MG63 (cell line): ENCODE data around the gene SLC25A13. TPM values are rescaled to one million over a fixed set of nuclear protein-coding genes. Genes with fewer than 3 reads are reported as not detected.
"Not testable (repeated sequence)": the region's sequence is repeated elsewhere in the genome, so short reads cannot be mapped to it uniquely, and the experiment has no call there.

ENCODE experiments used
- DNase-seq: peaks from one replicate; pipeline ENCODE4 v3.0.0-alpha.2; 2020
- H3K27me3 ChIP-seq: fragments of 250-450 bp; sonication (Bioruptor Pico); 2 replicates; pipeline ENCODE4 v1.5.1; 2020; ENCODE audit warnings: mild to moderate bottlenecking, moderate library complexity
- H3K36me3 ChIP-seq: fragments of 250-450 bp; sonication (Bioruptor Pico); 2 replicates; pipeline ENCODE4 v1.5.1; 2020; ENCODE audit warnings: mild to moderate bottlenecking, moderate library complexity
- H3K4me3 ChIP-seq: fragments of 250-450 bp; sonication (Bioruptor Pico); 2 replicates; pipeline ENCODE4 v1.5.1; 2020; ENCODE audit warnings: mild to moderate bottlenecking, moderate library complexity
- H3K9me3 ChIP-seq: fragments of 250-450 bp; sonication (Bioruptor Pico); 2 replicates; pipeline ENCODE4 v1.5.1; 2020; ENCODE audit warnings: mild to moderate bottlenecking, moderate library complexity
- total RNA-seq: library from RNA; depleted of rRNA; stranded (reverse); fragments of >200 nt; shearing (Covaris generic); gene quantifications from 2 replicates; pipeline ENCODE4 v1.2.3, GENCODE V29; 2014; ENCODE audit warnings: low replicate concordance

The SLC25A13 gene
- total RNA-seq, 1 experiment from 2014 or later, result 12.4 TPM

DNA sequence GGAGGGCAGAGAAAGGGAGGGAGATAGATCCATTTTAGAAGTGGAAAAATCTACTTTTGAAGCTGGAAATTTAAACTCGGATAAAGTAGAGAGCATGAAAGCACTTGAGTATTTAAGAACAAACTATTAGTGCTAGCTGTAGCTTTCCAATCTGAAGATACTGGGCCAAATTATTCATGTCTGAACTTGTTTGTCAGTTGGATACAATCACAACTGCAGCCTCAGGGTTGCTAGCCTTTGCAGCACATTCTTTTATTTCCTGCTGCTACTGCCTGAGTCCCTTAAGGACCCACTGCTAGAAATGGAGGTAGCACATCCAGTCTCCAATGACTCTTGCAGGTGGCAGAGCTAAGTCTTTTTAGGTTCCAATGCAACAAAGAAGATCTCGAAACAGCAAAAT lies 8.3 kb upstream of the SLC25A13 start:
- no peaks in the 10 kb centered on the region for H3K9me3 ChIP-seq
- no peaks in the 10 kb centered on the region for H3K27me3 ChIP-seq
- no peaks in the 10 kb centered on the region for H3K36me3 ChIP-seq
- no peak overlapping the region for H3K4me3 ChIP-seq
- DNase-seq, result no peak

DNA sequence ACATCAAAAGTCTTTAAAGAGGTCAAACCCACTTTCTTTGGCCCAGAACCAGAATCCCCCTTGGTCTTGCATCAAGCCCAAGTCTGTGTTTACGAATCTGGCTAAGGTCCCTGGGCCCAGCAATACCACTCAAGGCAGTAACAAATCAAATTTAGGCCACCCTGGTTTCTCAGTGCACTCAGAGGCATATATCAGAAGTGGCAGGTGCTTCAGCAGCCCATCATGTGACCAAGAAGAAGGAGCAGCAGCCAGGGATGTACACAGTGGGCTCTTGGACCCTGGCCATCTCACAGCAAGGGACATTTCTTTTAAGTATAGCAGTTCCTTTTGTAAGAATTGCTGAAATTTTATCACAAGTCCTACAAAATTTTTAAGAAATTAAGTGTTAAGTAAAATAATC lies 7.3 kb upstream of the SLC25A13 start:
- Histone ChIP-seq H3K9me3 (no peaks in the 10 kb centered on the region), H3K27me3 (no peaks in the 10 kb centered on the region), H3K36me3 (no peaks in the 10 kb centered on the region), H3K4me3 (no peak overlapping the region)
- no peak for DNase-seq

DNA sequence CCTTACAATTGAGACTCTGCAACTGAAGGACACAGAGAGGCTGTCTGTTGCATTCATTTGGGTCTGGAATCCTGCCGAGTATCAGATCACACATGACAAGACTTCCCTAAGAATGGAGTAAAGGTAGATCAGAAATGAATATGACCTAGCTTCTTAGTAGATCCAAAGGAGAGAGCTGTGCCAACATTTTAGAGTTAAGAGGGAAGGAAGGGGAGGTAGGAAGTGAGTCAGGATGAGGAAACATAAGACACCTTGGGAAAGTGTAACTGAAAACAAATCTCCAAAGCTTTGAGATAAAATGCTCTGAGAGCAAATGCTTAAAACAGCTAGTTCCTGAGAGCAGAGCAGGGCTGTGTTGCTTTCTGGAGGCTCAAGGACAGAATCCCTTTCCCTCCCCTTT lies 6.1 kb upstream of the SLC25A13 start:
- no peak overlapping the region for H3K4me3 ChIP-seq
- no peak for DNase-seq
- H3K36me3 ChIP-seq, result no peaks in the 10 kb centered on the region
- H3K27me3 ChIP-seq, result no peaks in the 10 kb centered on the region
- H3K9me3 ChIP-seq, result no peaks in the 10 kb centered on the region

DNA sequence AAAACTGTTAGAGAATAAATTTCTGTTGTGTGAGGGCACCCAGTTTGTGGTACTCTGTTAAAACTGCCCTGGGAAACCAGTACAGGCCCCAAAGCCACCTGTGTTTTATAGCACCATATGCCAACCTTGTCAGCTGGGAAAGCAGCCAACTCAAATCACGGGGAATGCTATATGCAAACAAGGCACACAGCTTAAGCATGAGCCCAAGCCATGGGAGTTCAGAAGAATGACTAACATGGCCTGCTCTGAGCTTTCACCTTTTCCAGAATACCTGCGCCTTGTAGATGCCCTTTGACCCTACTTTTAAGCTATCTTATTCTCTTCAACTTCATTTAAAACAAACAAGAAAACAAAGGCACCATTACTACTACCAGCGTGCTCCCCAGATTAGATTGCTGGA lies 5.5 kb upstream of the SLC25A13 start:
- H3K27me3 ChIP-seq, result no peaks in the 10 kb centered on the region
- no peaks in the 10 kb centered on the region for H3K36me3 ChIP-seq
- H3K9me3 ChIP-seq, result no peaks in the 10 kb centered on the region
- H3K4me3 ChIP-seq, result no peak overlapping the region
- DNase-seq, result no peak

DNA sequence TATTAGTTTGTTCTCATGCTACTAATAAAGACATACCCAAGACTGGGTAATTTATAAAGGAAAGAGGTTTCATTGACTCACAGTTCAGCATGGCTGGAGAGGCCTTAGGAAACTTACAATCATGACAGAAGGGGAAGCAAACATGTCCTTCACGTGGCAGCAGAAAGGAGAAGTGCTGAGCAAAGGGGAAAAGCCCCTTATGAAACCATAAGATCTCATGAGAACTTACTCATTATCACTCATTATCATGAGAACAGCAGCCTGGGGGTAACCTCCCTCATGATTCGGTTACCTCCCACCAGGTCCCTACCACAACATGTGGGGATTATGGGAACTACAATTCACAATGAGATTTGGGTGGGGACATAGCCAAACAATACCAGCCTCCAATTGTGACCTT lies 4.9 kb upstream of the SLC25A13 start:
- DNase-seq, H3K9me3 ChIP-seq, H3K4me3 ChIP-seq, H3K27me3 ChIP-seq, H3K36me3 ChIP-seq: not testable (repeated sequence)

DNA sequence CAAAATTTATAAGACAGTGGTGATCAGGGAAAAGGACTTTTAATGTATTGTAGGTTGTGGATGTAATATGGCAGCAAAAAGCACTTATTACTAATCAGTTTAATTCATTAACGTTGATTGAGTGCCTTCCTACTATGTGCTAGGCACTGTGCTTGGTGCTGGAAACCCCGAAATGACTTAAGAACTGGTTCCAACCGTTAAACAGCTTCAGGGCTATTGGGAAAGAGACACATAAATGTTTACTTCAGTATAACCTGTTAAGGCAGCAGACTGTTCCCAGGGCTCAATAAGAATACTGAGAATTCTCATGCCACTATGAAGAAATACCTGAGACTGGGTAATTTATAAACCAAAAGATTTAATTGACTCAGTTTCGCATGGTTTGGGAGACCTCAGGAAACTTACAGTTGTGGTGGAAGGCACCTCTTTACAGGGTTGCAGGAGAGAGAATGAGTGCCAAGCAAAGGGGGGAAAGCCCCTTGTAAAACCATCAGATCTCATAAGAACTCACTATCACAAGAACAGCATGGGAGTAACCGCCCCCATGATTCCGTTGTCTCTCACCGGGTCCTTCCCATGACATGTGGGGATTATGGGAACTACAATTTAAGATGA lies 1.1 kb upstream of the SLC25A13 start:
- no peaks in the 10 kb centered on the region for H3K36me3 ChIP-seq
- H3K9me3 ChIP-seq, result no peaks in the 10 kb centered on the region
- H3K4me3 ChIP-seq, result no peak overlapping the region
- no peak for DNase-seq
- no peaks in the 10 kb centered on the region for H3K27me3 ChIP-seq

DNA sequence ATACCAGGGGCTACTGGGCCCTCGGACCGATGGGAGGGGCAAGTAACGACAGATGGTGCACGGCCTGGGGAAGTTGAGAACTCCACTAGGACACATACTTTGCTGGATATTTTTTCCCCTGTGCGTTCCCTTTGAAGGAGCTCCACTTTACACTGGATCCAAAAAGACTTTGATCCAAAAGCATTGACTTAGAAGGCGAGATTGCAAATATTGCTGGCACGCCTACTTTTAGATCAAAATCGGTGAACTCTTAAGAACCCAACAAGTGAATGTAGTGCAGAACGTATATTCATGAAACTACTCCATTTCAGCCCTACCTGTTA lies 436 bp upstream of the SLC25A13 start:
- DNase-seq, result no peak
- Histone ChIP-seq H3K36me3 (no peaks in the 10 kb centered on the region), H3K27me3 (no peaks in the 10 kb centered on the region)

DNA sequence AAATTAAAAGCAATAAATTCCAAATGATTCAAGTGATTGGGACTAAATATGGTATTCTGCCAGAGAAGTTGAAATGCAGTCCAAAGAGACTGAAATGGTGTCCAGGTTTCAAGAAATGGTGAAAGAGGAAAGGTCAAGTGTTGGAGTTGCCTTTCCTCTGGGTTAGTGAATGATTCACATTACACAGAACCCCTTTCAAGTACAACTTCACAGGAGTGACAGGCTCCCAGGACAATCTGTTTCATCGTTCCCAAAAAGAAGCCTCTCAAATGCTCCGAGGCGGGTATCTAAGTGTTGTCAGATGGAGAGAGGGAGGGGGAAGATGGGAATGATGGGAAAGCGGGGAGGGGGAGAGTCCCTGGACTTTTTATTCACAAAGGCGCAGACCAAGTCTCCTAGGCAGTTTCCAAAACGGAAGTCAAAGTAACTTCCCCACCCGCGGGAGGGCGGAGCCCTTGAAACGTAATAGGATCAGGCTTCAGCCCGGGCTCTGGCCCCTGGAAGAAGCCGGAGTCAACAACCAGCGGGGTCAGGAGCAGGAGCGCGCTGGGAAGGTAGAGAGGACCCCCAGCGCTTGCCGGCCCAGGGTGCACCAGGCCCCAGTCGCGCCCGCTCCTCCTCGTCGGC lies 754 bp downstream of the SLC25A13 start:
- peak overlapping the region; percentile 88 for H3K4me3 ChIP-seq
- H3K36me3 ChIP-seq, result no peaks in the 10 kb centered on the region
- DNase-seq, result peak; percentile 79
- H3K9me3 ChIP-seq, result no peaks in the 10 kb centered on the region
- no peaks in the 10 kb centered on the region for H3K27me3 ChIP-seq

More for the DNA sequence above, 436 bp upstream of the SLC25A13 start:
- H3K9me3 ChIP-seq, result no peaks in the 10 kb centered on the region
- peak overlapping the region; percentile 88 for H3K4me3 ChIP-seq

DNA sequence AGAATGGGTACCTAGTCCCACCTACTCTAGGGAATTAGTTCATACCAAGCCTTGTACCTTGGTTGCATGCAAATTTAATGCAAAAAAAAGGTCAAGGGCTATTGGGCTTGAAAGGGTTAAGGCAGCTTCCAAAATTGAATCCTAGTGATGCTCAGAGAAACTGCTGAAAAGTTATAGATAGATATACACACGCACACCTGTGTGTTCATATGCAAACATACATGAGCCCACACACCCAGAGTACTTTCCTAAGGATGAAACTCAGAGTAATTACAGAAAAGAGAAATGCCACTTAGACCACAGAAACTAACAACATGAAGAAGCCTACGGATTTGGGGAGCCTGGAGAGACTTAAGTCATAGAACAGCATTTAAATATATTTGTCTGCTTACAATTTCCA lies 1.5 kb downstream of the SLC25A13 start:
- DNase-seq, result no peak
- Histone ChIP-seq H3K36me3 (no peaks in the 10 kb centered on the region), H3K4me3 (peak overlapping the region; percentile 88), H3K27me3 (no peaks in the 10 kb centered on the region), H3K9me3 (no peaks in the 10 kb centered on the region)

DNA sequence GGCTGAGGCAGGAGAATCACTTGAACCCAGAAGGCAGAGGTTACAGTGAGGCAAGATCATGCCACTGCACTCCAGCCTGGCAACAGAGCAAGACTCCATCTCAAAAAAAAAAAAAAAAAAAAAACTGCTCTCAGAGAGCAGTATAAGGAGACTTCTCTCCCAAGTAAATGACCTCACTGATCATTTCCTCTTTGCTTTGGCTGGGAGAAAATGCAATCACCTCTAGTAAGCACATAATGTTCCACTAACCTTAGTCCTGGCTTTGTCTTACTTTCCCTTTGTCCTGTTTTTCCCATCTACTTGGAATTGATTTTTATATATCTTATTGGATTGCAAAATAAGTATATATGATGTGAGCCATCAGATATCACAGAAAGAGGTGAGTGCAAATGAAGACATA lies 2.5 kb downstream of the SLC25A13 start:
- no peaks in the 10 kb centered on the region for H3K9me3 ChIP-seq
- no peak overlapping the region for H3K4me3 ChIP-seq
- no peak for DNase-seq
- H3K36me3 ChIP-seq, result no peaks in the 10 kb centered on the region
- no peaks in the 10 kb centered on the region for H3K27me3 ChIP-seq

DNA sequence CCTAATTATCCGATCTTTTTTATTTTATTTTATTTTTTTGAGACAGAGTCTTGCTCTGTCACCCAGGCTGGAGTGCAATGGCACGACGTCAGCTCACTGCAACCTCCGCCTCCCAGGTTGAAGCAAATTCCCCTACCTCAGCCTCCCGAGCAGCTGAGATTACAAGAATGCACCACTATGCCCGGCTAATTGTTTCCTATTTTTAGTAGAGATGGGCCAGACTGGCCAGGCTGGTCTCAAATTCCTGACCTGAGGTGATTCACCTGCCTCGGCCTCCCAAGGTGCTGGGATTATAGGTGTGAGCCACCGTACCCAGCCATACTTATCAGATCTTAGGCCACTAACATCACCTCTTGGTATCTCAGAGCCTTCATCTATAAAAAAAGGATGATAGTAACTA lies 4.9 kb downstream of the SLC25A13 start:
- Histone ChIP-seq H3K27me3 (no peaks in the 10 kb centered on the region), H3K36me3 (no peaks in the 10 kb centered on the region), H3K4me3 (no peak overlapping the region)

DNA sequence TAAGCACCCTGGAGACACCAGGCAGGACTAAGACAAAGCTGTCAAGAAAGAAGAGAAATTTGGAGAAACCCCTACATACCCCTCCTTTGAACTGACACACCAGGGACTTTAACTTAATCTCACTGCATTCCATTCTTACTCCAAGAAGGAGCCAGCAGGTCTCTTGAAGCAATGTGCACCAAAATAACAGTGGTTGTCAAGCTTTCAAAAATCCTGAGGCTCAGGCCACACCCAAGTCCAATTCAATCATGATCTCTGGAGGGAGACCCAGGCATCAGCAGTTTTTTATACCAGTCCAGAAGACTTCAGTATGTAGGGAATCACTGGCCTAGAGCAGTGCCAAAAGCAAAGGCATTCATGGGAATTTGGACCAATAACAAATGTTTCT lies 6.8 kb downstream of the SLC25A13 start:
- no peaks in the 10 kb centered on the region for H3K36me3 ChIP-seq
- H3K4me3 ChIP-seq, result no peak overlapping the region
- no peak for DNase-seq
- H3K27me3 ChIP-seq, result no peaks in the 10 kb centered on the region
- H3K9me3 ChIP-seq, result no peaks in the 10 kb centered on the region

More for the DNA sequence above, 4.9 kb downstream of the SLC25A13 start:
- DNase-seq, result no peak
- H3K9me3 ChIP-seq, result no peaks in the 10 kb centered on the region

DNA sequence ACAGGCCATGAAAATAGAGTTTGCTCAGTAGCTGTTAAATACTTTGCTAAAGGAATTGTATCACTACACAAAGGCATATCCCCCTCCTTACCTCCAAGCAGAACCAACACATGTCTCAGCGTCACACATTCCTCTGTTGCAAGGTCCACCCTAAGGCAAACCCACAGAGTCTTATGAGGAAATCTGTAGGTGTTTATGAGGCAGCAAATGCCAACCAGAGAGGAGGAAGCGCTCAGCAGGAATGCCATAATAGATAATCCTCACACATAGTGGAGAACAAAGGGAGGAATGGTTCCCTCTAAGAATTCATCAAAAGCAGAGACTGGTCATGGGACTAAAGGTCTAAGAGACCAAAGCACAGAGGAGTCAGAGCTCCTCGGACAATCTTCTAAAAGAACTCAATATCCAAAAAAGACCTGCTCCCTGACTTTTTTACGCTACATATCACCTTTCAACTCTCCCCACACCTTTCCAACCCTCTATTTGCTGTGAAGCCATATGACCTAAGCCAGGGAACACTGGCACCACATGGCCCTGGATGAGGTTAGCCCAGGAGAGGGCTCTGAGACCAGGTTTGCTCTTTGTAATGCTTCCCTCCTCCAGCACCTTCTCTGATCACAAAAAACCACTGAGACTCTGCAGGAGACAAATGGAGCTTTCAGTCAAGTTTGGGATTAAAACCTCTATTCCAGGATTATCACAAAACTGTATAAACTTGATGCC lies 7.3 kb downstream of the SLC25A13 start:
- DNase-seq, result no peak
- no peaks in the 10 kb centered on the region for H3K36me3 ChIP-seq
- H3K9me3 ChIP-seq, result no peaks in the 10 kb centered on the region

DNA sequence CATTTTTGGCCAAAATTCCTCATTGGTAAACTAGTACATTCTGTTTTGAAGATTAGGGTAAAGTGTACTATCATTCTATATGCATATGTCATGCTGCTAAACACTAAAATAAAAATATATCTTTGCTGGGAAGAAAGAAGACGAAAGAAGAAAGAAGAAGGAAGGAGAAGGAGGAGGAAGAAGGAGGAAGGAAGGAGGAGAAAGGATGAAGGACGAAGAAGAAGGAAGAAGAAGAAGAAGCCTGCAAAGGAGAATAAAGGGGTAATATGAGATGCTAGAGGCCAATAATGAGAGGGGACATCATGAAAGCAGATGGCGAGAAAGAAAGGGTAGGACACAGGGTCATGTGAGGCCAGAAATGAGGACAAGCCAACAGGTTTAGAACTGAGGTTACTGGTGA lies 8.0 kb downstream of the SLC25A13 start:
- no peaks in the 10 kb centered on the region for H3K36me3 ChIP-seq
- no peak for DNase-seq
- no peak overlapping the region for H3K4me3 ChIP-seq
- H3K27me3 ChIP-seq, result no peaks in the 10 kb centered on the region
- no peaks in the 10 kb centered on the region for H3K9me3 ChIP-seq

More for the DNA sequence above, 7.3 kb downstream of the SLC25A13 start:
- Histone ChIP-seq H3K4me3 (no peak overlapping the region), H3K27me3 (no peaks in the 10 kb centered on the region)

DNA sequence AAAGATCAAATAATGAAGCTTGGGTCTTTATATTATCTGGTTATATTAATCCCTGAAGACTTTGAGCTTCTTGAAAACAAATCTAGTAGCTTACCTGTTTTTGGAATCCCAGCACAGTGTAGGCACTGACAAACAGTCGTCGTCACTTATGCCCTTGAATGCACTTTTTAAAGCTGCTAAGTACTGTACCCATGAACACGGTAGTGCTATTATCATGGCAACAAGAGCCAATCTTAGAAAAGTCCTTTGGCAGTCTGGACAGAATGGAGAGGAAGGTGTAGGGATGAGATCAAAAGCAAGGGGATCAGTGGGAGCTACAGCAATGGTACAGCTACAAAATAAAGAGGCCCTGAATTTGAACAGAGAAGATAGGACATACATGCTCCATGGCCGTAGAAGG lies 9.4 kb downstream of the SLC25A13 start:
- no peak for DNase-seq
- no peaks in the 10 kb centered on the region for H3K27me3 ChIP-seq

DNA sequence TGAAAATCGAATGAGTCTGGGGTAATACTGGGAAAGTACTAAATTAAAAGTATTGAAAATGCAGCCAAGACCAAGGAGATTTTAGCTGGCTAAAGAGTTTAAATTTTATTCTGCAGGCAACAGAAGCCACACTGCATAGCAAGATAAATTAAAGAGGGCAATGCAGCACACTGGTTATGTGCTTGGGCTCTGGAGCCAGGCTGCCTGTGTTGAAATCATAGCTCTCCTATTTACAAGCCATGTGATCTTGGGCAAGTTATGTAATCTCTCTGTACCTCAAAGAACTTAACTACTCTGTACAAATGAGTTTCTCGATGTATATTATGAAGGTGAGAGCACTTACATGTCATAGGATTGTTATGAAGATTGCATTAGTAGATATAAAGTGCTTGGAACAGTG lies 9.9 kb downstream of the SLC25A13 start:
- Histone ChIP-seq H3K27me3 (no peaks in the 10 kb centered on the region), H3K9me3 (no peaks in the 10 kb centered on the region), H3K4me3 (no peak overlapping the region), H3K36me3 (no peaks in the 10 kb centered on the region)
- DNase-seq, result no peak

More for the DNA sequence above, 9.4 kb downstream of the SLC25A13 start:
- Histone ChIP-seq H3K4me3 (no peak overlapping the region), H3K36me3 (no peaks in the 10 kb centered on the region), H3K9me3 (no peaks in the 10 kb centered on the region)

DNA sequence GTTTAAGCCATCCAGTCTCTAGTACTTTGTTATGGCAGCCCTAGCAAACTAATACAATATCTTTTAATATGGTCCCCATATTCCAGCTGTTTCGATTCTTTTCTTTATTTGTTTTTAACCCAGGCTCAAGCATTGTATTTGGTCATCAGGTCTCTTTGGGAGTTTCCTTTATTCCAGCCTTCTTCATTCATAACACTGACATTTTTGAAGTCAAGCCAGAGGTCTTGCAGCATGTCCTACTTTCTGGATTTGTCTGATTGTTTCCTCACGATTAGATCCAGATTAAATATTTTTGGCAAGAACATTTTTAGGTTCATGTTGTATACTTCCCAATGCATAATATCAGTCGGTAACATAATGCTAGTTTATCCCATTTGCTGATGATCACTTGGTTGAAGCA lies 11.8 kb downstream of the SLC25A13 start:
- Histone ChIP-seq H3K9me3 (no peaks in the 10 kb centered on the region), H3K27me3 (no peaks in the 10 kb centered on the region), H3K4me3 (no peak overlapping the region), H3K36me3 (no peaks in the 10 kb centered on the region)
- DNase-seq, result no peak

DNA sequence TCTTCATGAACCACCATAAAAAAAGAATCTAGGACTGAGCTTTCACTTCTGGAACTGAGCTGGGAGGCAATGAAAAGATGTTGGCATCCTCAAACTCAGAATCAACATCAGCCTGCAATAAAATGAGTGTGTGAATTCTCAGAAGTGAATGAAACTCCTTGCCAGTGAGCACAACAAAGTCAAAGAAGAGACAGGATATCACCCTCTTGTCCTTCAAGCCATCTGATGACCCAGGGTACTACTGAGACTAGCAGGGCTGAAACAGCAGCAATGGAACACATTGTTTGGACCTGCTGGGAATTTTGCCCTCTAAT lies 13.0 kb downstream of the SLC25A13 start:
- no peaks in the 10 kb centered on the region for H3K27me3 ChIP-seq
- no peak overlapping the region for H3K4me3 ChIP-seq
- no peaks in the 10 kb centered on the region for H3K36me3 ChIP-seq
- no peak for DNase-seq
- no peaks in the 10 kb centered on the region for H3K9me3 ChIP-seq
